HepG2 (cell line): ENCODE measurements around the gene SEC24B. TPM values are rescaled to one million over a fixed set of nuclear protein-coding genes. Genes with fewer than 3 reads are reported as not detected.

Experiments used
- CCDC6 ChIP-seq: sonication (generic); formaldehyde crosslinking; IDR thresholded peaks from 2 replicates; pipeline ENCODE4 v1.8.1; 2022; ENCODE audit warnings: mild to moderate bottlenecking, missing genetic modification reagents, moderate library complexity
- ETV5 ChIP-seq: IDR thresholded peaks from 2 replicates; pipeline ENCODE4 v1.6.1; 2018; ENCODE audit warnings: missing biosample characterization, missing genetic modification reagents, inconsistent platforms, borderline replicate concordance
- FOXK1 ChIP-seq: sonication (generic); formaldehyde crosslinking; IDR thresholded peaks from 2 replicates; pipeline ENCODE4 v1.4.0; 2020; ENCODE audit warnings: low read depth, missing genetic modification reagents, borderline replicate concordance
- KLF11 ChIP-seq: IDR thresholded peaks from 2 replicates; pipeline ENCODE4 v1.6.1; 2016; ENCODE audit warnings: missing compliant biosample characterization
- NCOA5 ChIP-seq: sonication (generic); formaldehyde crosslinking; IDR thresholded peaks from 2 replicates; pipeline ENCODE4 v1.4.0; 2020; ENCODE audit warnings: missing genetic modification reagents
- NONO ChIP-seq, 2 experiments: fragments of 450-650 bp in 1 of 2; sonication (generic) in 1 of 2; formaldehyde crosslinking in 1 of 2; IDR thresholded peaks in 1 of 2; conservative IDR thresholded peaks in 1 of 2; 2 replicates each; pipeline versions ENCODE4 v1.6.1 to v1.8.0; 2017 to 2022; ENCODE audit warnings: mild to moderate bottlenecking in 1 of 2, missing genetic modification reagents in 1 of 2, moderate library complexity in 1 of 2
- PITX1 ChIP-seq: sonication (generic); formaldehyde crosslinking; IDR thresholded peaks from 2 replicates; pipeline ENCODE4 v1.5.1; 2020; ENCODE audit warnings: mild to moderate bottlenecking, missing genetic modification reagents
- ZBTB3 ChIP-seq: sonication (generic); formaldehyde crosslinking; IDR thresholded peaks from 2 replicates; pipeline ENCODE4 v1.4.0; 2020; ENCODE audit warnings: low read depth, mild to moderate bottlenecking, moderate library complexity, missing genetic modification reagents, borderline replicate concordance
- ZNF678 ChIP-seq: sonication (generic); formaldehyde crosslinking; IDR thresholded peaks from 2 replicates; pipeline ENCODE4 v1.4.0; 2020; ENCODE audit warnings: mild to moderate bottlenecking, missing genetic modification reagents
- ZNF773 ChIP-seq: sonication (generic); formaldehyde crosslinking; IDR thresholded peaks from 2 replicates; pipeline ENCODE4 v1.4.0; 2020; ENCODE audit warnings: missing genetic modification reagents, borderline replicate concordance
- polyA plus RNA-seq, 8 experiments: library from polyadenylated mRNA; depleted of rRNA in 3 of 8; stranded (reverse) in 7 of 8; unstranded in 1 of 8; fragments of >200 nt; fragmentation: Illumina TruSeq in 4 of 8; extraction: Trizol in 4 of 8; gene quantifications; 2 replicates each; pipeline versions ENCODE4 v1.2.1 to v1.2.3, GENCODE V29; 2011 to 2016; ENCODE audit warnings: low read depth in 4 of 8, missing spikeins in 1 of 8, mixed read lengths in 1 of 8; ENCODE audit not compliant: insufficient read depth in 1 of 8
- total RNA-seq, 5 experiments: library from RNA; depleted of rRNA; stranded (reverse); fragments of >200 nt; fragmentation: Illumina TruSeq; extraction: Trizol; gene quantifications; 2 replicates each; pipeline ENCODE4 v1.2.3, GENCODE V29; 2016; ENCODE audit warnings: low read depth in 1 of 5
- TF ChIP-seq, protein P1 (sequence below): sonication (generic); formaldehyde crosslinking; IDR thresholded peaks from 2 replicates; pipeline ENCODE4 v1.4.0; 2020; ENCODE audit warnings: missing genetic modification reagents, mild to moderate bottlenecking, borderline replicate concordance
- TF ChIP-seq, protein P2 (sequence below): sonication (generic); formaldehyde crosslinking; IDR thresholded peaks from 2 replicates; pipeline ENCODE4 v1.4.0; 2020; ENCODE audit warnings: mild to moderate bottlenecking, missing genetic modification reagents
- TF ChIP-seq, protein P3 (sequence below): sonication (generic); formaldehyde crosslinking; IDR thresholded peaks from 2 replicates; pipeline ENCODE4 v1.5.1; 2020; ENCODE audit warnings: mild to moderate bottlenecking, missing genetic modification reagents, borderline replicate concordance
- TF ChIP-seq, protein P4 (sequence below): sonication (generic); formaldehyde crosslinking; IDR thresholded peaks from 2 replicates; pipeline ENCODE4 v1.4.0; 2020; ENCODE audit warnings: missing genetic modification reagents, borderline replicate concordance
- TF ChIP-seq, protein P5 (sequence below): sonication (generic); formaldehyde crosslinking; IDR thresholded peaks from 2 replicates; pipeline ENCODE4 v1.9.0; 2021; ENCODE audit warnings: missing genetic modification reagents, mild to moderate bottlenecking, borderline replicate concordance

SEC24B gene
- total and polyA plus RNA-seq, 2 of the 13 experiments (the other 11 are each of a cell fraction or from before 2014, with no cell fraction given): 14.6 to 39.0 TPM

DNA sequence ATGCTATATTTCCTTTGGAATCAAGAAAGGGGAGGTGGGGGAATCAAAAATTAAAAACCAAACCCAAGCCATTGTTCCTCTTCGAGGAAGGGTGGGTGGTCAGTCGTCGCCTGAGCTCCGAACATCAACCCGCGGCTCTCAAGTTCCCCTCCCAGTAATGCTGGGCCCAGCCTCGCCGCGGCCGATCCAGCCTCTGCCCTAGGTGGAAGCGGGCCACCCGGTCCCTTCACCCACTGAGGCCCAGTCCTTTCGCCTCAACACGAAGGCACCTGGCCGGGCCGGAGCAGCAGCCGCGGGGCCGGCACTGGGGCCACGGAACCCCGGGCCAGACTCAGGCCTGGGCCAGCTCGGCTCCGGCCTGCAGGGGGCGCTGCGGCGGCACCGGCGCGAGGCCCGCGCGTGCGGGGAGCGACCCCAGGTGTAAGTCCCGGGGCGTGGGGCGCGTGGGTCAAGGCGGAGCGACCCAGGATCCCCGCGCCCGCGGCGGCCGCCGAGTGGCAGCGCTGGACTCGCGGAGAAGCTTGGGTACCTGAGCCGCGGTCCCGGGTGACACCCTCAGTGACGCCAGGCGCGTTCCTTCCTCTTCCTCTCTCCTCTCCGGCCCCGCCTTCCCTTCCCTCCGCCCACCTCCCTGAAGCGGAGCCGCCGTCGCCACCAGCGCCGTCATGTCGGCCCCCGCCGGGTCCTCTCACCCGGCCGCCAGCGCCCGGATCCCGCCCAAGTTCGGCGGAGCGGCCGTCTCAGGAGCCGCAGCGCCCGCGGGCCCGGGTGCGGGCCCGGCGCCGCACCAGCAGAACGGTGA, at the start of gene SEC24B (continued):
- TF ChIP-seq, protein P1, sequence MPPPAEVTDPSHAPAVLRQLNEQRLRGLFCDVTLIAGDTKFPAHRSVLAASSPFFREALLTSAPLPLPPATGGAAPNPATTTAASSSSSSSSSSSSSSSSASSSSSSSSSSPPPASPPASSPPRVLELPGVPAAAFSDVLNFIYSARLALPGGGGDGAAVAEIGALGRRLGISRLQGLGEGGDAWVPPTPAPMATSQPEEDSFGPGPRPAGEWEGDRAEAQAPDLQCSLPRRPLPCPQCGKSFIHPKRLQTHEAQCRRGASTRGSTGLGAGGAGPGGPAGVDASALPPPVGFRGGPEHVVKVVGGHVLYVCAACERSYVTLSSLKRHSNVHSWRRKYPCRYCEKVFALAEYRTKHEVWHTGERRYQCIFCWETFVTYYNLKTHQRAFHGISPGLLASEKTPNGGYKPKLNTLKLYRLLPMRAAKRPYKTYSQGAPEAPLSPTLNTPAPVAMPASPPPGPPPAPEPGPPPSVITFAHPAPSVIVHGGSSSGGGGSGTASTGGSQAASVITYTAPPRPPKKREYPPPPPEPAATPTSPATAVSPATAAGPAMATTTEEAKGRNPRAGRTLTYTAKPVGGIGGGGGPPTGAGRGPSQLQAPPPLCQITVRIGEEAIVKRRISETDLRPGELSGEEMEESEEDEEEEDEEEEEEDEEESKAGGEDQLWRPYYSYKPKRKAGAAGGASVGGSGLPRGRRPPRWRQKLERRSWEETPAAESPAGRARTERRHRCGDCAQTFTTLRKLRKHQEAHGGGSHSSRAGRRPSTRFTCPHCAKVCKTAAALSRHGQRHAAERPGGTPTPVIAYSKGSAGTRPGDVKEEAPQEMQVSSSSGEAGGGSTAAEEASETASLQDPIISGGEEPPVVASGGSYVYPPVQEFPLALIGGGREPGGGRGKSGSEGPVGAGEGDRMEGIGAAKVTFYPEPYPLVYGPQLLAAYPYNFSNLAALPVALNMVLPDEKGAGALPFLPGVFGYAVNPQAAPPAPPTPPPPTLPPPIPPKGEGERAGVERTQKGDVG (CRISPR knock-in tag): no peak
- no peak; the same call in 1 of the 2 replicates for TF ChIP-seq ETV5 (CRISPR knock-in tag)
- TF ChIP-seq ZBTB3 (CRISPR knock-in tag): no peak
- peak; percentile 81; the same call in 1 of the 2 replicates for TF ChIP-seq CCDC6 (CRISPR knock-in tag)
- no peak for TF ChIP-seq KLF11 (CRISPR knock-in tag)
- no peak for TF ChIP-seq PITX1 (CRISPR knock-in tag)
- no peak for TF ChIP-seq FOXK1 (CRISPR knock-in tag)
- TF ChIP-seq, protein P2, sequence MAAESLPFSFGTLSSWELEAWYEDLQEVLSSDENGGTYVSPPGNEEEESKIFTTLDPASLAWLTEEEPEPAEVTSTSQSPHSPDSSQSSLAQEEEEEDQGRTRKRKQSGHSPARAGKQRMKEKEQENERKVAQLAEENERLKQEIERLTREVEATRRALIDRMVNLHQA: no peak
- no peak for TF ChIP-seq NCOA5 (CRISPR knock-in tag)
- no peak for TF ChIP-seq NONO (IDR thresholded peaks at IDR 0.05)
- TF ChIP-seq NONO (CRISPR knock-in tag; conservative IDR thresholded peaks at IDR 0.05): peak; percentile 58
- TF ChIP-seq ZNF773 (CRISPR knock-in tag): no peak
- TF ChIP-seq, protein P3, sequence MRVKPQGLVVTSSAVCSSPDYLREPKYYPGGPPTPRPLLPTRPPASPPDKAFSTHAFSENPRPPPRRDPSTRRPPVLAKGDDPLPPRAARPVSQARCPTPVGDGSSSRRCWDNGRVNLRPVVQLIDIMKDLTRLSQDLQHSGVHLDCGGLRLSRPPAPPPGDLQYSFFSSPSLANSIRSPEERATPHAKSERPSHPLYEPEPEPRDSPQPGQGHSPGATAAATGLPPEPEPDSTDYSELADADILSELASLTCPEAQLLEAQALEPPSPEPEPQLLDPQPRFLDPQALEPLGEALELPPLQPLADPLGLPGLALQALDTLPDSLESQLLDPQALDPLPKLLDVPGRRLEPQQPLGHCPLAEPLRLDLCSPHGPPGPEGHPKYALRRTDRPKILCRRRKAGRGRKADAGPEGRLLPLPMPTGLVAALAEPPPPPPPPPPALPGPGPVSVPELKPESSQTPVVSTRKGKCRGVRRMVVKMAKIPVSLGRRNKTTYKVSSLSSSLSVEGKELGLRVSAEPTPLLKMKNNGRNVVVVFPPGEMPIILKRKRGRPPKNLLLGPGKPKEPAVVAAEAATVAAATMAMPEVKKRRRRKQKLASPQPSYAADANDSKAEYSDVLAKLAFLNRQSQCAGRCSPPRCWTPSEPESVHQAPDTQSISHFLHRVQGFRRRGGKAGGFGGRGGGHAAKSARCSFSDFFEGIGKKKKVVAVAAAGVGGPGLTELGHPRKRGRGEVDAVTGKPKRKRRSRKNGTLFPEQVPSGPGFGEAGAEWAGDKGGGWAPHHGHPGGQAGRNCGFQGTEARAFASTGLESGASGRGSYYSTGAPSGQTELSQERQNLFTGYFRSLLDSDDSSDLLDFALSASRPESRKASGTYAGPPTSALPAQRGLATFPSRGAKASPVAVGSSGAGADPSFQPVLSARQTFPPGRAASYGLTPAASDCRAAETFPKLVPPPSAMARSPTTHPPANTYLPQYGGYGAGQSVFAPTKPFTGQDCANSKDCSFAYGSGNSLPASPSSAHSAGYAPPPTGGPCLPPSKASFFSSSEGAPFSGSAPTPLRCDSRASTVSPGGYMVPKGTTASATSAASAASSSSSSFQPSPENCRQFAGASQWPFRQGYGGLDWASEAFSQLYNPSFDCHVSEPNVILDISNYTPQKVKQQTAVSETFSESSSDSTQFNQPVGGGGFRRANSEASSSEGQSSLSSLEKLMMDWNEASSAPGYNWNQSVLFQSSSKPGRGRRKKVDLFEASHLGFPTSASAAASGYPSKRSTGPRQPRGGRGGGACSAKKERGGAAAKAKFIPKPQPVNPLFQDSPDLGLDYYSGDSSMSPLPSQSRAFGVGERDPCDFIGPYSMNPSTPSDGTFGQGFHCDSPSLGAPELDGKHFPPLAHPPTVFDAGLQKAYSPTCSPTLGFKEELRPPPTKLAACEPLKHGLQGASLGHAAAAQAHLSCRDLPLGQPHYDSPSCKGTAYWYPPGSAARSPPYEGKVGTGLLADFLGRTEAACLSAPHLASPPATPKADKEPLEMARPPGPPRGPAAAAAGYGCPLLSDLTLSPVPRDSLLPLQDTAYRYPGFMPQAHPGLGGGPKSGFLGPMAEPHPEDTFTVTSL (CRISPR knock-in tag): no peak
- TF ChIP-seq ZNF678 (CRISPR knock-in tag): no peak
- TF ChIP-seq, protein P4, sequence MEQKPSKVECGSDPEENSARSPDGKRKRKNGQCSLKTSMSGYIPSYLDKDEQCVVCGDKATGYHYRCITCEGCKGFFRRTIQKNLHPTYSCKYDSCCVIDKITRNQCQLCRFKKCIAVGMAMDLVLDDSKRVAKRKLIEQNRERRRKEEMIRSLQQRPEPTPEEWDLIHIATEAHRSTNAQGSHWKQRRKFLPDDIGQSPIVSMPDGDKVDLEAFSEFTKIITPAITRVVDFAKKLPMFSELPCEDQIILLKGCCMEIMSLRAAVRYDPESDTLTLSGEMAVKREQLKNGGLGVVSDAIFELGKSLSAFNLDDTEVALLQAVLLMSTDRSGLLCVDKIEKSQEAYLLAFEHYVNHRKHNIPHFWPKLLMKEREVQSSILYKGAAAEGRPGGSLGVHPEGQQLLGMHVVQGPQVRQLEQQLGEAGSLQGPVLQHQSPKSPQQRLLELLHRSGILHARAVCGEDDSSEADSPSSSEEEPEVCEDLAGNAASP (CRISPR knock-in tag): no peak
- TF ChIP-seq, protein P5, sequence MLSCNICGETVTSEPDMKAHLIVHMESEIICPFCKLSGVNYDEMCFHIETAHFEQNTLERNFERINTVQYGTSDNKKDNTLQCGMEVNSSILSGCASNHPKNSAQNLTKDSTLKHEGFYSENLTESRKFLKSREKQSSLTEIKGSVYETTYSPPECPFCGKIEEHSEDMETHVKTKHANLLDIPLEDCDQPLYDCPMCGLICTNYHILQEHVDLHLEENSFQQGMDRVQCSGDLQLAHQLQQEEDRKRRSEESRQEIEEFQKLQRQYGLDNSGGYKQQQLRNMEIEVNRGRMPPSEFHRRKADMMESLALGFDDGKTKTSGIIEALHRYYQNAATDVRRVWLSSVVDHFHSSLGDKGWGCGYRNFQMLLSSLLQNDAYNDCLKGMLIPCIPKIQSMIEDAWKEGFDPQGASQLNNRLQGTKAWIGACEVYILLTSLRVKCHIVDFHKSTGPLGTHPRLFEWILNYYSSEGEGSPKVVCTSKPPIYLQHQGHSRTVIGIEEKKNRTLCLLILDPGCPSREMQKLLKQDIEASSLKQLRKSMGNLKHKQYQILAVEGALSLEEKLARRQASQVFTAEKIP (CRISPR knock-in tag): no peak
